Testis (tissue), 3 donors: Measurements from ENCODE around the gene CDH13. TPM values are rescaled to one million over a fixed set of nuclear protein-coding genes. Genes with fewer than 3 reads are reported as not detected.

Experiments used
- DNase-seq: peaks from one replicate; pipeline ENCODE4 v3.0.0-alpha.2; 2019
- H3K27ac ChIP-seq, 2 donors: fragments of 200-600 bp; sonication (generic); one replicate each; pipeline ENCODE4 v1.5.1; 2019
- H3K27me3 ChIP-seq: fragments of 200-600 bp; sonication (generic); one replicate; pipeline ENCODE4 v1.5.1; 2019
- H3K36me3 ChIP-seq: fragments of 200-600 bp; sonication (generic); one replicate; pipeline ENCODE4 v1.5.1; 2017; ENCODE audit warnings: low read depth; ENCODE audit errors: missing control alignments
- H3K4me1 ChIP-seq: fragments of 200-600 bp; sonication (generic); one replicate; pipeline ENCODE4 v1.5.1; 2019
- H3K4me3 ChIP-seq, 2 donors: fragments of 200-600 bp; sonication (generic); one replicate each; pipeline ENCODE4 v1.5.1; 2017 to 2019
- H3K9me3 ChIP-seq: fragments of 200-600 bp; sonication (generic); one replicate; pipeline ENCODE4 v1.5.1; 2017
- POLR2A ChIP-seq: fragments of 450-650 bp; IDR thresholded peaks from one replicate; pipeline ENCODE4 v1.6.1; 2017; ENCODE audit warnings: antibody characterized with exemption, mild to moderate bottlenecking, moderate library complexity
- WGBS, 2 donors: methylation state at CpG; one replicate each; pipeline ENCODE4 v1.1.5; 2018; 5-methylcytosine and 5-hydroxymethylcytosine counted together
- intact Hi-C: fragments of 100-400 bp; cut with DNase I; formaldehyde crosslinking; loops from one replicate; pipeline ENCODE4 v1.15.1; 2023; ENCODE audit warnings: low total_unique reads
- polyA plus RNA-seq: library from polyadenylated mRNA; stranded (reverse); fragments of 350-450 nt; fragmentation: Illumina TruSeq; extraction: RNeasy Lipid Tissue Mini Kit (QIAGEN cat#74804); gene quantifications from one replicate; pipeline ENCODE4 v1.2.3, GENCODE V29; 2014; ENCODE audit warnings: low read depth, low replicate concordance; ENCODE audit not compliant: insufficient read depth
- total RNA-seq, 2 donors: library from RNA; depleted of rRNA; stranded (reverse); fragments of >200 nt; gene quantifications; one replicate each; pipeline ENCODE4 v1.2.3, GENCODE V29; 2016
- TF ChIP-seq, protein P1 (sequence below), 3 experiments: fragments of 450-650 bp in 2 of 3; fragments of 200-600 bp in 1 of 3; sonication (generic) in 1 of 3; IDR thresholded peaks; one replicate each; pipeline ENCODE4 v1.5.1; 2016 to 2019; ENCODE audit warnings: antibody characterized with exemption in 3 of 3, mild to moderate bottlenecking in 2 of 3, moderate library complexity in 1 of 3

Gene CDH13
- total and polyA plus RNA-seq, 3 donors from 2014 or later: 1.2 to 11.1 (median 2.0) TPM

DNA sequence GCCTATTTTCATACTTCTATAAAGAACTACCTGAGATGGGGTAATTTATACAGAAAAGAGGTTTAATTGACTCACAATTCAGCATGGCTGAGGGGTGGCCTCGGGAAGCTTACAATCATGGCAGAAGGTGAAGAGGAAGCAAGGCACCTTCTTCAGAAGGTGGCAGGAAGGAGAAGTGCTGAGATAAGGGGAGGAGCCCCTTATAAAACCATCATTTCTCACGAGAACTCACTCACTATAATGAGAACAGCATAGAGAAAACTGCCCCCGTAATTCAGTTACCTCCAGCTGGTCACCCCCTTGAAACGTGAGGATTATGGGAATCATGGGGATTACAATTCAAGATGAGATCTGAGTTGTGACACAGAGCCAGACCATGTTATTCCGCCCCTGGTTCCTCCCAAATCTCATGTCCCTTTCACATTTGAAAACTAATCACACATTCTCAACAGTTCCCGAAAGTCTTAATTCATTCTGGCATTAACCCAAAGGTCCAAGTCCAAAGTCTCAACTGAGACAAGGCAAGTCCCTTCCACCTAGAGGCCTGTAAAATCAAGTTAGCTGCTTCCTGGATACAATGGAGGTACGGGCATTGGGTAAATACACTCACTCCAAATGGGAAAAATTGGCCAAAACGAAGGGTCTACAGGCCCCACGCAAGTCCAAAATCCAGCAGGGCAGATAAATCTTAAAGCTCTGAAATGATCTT, 237.7 kb downstream of the CDH13 start:
- no peak for DNase-seq
- Histone ChIP-seq H3K4me3 (no peak overlapping the region), H3K4me1 (no peaks in the 10 kb centered on the region), H3K9me3 (no peaks in the 10 kb centered on the region), H3K36me3 (no peaks in the 10 kb centered on the region), H3K27ac (no peak overlapping the region), H3K27me3 (no peaks in the 10 kb centered on the region)
- WGBS, 2 donors: 87 to 88% methylated on average over 9 of the region's 9 CpGs
- no peak for TF ChIP-seq POLR2A
- intact Hi-C loops: no loop called here

- no peaks in the 10 kb centered on the region for H3K4me1 ChIP-seq
- H3K4me3 ChIP-seq: no peak overlapping the region
- TF ChIP-seq POLR2A: no peak
- TF ChIP-seq, protein P1, sequence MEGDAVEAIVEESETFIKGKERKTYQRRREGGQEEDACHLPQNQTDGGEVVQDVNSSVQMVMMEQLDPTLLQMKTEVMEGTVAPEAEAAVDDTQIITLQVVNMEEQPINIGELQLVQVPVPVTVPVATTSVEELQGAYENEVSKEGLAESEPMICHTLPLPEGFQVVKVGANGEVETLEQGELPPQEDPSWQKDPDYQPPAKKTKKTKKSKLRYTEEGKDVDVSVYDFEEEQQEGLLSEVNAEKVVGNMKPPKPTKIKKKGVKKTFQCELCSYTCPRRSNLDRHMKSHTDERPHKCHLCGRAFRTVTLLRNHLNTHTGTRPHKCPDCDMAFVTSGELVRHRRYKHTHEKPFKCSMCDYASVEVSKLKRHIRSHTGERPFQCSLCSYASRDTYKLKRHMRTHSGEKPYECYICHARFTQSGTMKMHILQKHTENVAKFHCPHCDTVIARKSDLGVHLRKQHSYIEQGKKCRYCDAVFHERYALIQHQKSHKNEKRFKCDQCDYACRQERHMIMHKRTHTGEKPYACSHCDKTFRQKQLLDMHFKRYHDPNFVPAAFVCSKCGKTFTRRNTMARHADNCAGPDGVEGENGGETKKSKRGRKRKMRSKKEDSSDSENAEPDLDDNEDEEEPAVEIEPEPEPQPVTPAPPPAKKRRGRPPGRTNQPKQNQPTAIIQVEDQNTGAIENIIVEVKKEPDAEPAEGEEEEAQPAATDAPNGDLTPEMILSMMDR (IDR thresholded peaks at IDR 0.05): no peak
- WGBS, 2 donors: 57 to 74% methylated on average over 4 of the region's 4 CpGs
- DNase-seq: no peak
- intact Hi-C loops: no loop called here
- no peaks in the 10 kb centered on the region for H3K27me3 ChIP-seq
- no peaks in the 10 kb centered on the region for H3K36me3 ChIP-seq
- no peaks in the 10 kb centered on the region for H3K9me3 ChIP-seq
- no peak overlapping the region for H3K27ac ChIP-seq
These were observed 238.6 kb downstream of the CDH13 start for GRCh38 chr16:82865412-82865811.

- no peaks in the 10 kb centered on the region for H3K36me3 ChIP-seq
- H3K27ac ChIP-seq: no peak overlapping the region
- no peak overlapping the region for H3K4me3 ChIP-seq
- H3K27me3 ChIP-seq: no peaks in the 10 kb centered on the region
- H3K9me3 ChIP-seq: no peaks in the 10 kb centered on the region
- H3K4me1 ChIP-seq: no peaks in the 10 kb centered on the region
- intact Hi-C loops: no loop called here
- no peak for TF ChIP-seq POLR2A
- TF ChIP-seq, protein P1 (IDR thresholded peaks at IDR 0.05): no peak
- no peak for DNase-seq
- WGBS, 2 donors: 26 to 46% methylated on average over 1 of the region's 1 CpG
These were observed 240.7 kb downstream of the CDH13 start for GRCh38 chr16:82867485-82867884.

GRCh38 chr16:82874271-82874670, 247.5 kb downstream of the CDH13 start:
- H3K27ac ChIP-seq: no peak overlapping the region
- no peak overlapping the region for H3K4me3 ChIP-seq
- intact Hi-C loops: no loop called here
- H3K9me3 ChIP-seq: no peaks in the 10 kb centered on the region
- TF ChIP-seq, protein P1 (IDR thresholded peaks at IDR 0.05): no peak
- TF ChIP-seq POLR2A: no peak
- no peaks in the 10 kb centered on the region for H3K36me3 ChIP-seq
- no peaks in the 10 kb centered on the region for H3K4me1 ChIP-seq
- WGBS, 2 donors: 58 to 59% methylated on average over 7 of the region's 7 CpGs
- no peaks in the 10 kb centered on the region for H3K27me3 ChIP-seq
- no peak for DNase-seq

GRCh38 chr16:82874672-82875071, 247.9 kb downstream of the CDH13 start:
- 76 to 90% methylated on average over 1 of the region's 1 CpG for WGBS, 2 donors
- no peak overlapping the region for H3K27ac ChIP-seq
- H3K36me3 ChIP-seq: no peaks in the 10 kb centered on the region
- no peak for DNase-seq
- H3K4me3 ChIP-seq: no peak overlapping the region
- H3K4me1 ChIP-seq: no peaks in the 10 kb centered on the region
- no peaks in the 10 kb centered on the region for H3K27me3 ChIP-seq
- TF ChIP-seq, protein P1 (IDR thresholded peaks at IDR 0.05): no peak
- TF ChIP-seq POLR2A: no peak
- intact Hi-C loops: no loop called here
- H3K9me3 ChIP-seq: no peaks in the 10 kb centered on the region
